ENCODE data around the gene ERBB2. TPM values are rescaled to one million over a fixed set of nuclear protein-coding genes. Genes with fewer than 3 reads are reported as not detected.

Gene ERBB2
- polyA plus RNA-seq, 1 donor, result 178 TPM

DNA sequence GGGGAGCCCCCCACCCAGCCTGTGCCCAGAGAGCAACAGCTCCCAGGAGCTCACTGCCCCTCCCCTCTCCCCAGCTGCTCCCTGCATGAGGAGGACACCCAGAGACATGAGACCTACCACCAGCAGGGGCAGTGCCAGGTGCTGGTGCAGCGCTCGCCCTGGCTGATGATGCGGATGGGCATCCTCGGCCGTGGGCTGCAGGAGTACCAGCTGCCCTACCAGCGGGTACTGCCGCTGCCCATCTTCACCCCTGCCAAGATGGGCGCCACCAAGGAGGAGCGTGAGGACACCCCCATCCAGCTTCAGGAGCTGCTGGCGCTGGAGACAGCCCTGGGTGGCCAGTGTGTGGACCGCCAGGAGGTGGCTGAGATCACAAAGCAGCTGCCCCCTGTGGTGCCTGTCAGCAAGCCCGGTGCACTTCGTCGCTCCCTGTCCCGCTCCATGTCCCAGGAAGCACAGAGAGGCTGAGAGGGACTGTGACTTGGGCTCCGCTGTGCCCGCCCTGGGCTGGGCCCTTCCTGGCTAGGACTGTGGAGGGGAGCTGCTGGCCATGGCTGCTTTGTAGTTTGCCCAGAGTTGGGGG lies 34.1 kb upstream of the ERBB2 start:
- DNase-seq, result no peak

- no peak for DNase-seq
These were observed 33.6 kb upstream of the ERBB2 start for GRCh38 chr17:39666231-39666600.

DNA sequence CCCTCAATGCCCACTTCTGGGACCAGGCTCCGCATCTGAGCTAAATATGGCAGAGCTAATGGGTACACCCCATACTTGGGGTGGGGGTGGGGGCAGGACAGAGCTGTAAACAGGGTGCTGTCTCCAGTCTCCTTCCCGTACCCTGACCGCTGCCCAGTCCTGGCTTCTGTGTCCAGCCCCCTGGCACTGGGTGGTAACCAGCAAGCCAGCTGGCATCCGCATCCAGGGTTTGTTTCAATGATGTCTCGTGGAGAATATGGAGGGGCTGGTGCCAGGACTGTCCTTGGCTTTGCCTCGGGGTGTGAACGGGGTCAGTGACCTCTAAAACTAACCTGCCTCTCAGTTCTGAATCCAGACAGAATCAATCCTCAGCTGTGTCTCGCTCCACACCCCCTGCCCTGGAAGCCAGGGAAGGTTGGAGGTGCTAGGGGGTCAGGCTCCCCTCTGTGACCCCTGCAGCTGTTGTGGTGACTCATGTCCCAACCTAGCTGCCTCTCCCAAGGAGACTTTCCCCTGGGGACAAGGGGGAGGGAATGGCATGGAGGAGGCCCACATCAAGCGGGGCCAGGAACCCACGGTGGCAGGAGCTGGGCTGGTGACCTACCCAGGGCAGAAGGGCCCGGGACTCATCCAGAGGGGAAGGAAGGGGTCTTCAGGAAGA lies 33.1 kb upstream of the ERBB2 start:
- no peak for DNase-seq

- no peak for DNase-seq
These were observed 32.5 kb upstream of the ERBB2 start for GRCh38 chr17:39667262-39667944.

- peak; percentile 62 for DNase-seq
These were observed 31.6 kb upstream of the ERBB2 start, which contains the start of gene PNMT for GRCh38 chr17:39667945-39668924. Gene PNMT, plus strand, starts transcription at chr17:39668453. Its CDS starts 23 bp downstream, at chr17:39668476.

DNA sequence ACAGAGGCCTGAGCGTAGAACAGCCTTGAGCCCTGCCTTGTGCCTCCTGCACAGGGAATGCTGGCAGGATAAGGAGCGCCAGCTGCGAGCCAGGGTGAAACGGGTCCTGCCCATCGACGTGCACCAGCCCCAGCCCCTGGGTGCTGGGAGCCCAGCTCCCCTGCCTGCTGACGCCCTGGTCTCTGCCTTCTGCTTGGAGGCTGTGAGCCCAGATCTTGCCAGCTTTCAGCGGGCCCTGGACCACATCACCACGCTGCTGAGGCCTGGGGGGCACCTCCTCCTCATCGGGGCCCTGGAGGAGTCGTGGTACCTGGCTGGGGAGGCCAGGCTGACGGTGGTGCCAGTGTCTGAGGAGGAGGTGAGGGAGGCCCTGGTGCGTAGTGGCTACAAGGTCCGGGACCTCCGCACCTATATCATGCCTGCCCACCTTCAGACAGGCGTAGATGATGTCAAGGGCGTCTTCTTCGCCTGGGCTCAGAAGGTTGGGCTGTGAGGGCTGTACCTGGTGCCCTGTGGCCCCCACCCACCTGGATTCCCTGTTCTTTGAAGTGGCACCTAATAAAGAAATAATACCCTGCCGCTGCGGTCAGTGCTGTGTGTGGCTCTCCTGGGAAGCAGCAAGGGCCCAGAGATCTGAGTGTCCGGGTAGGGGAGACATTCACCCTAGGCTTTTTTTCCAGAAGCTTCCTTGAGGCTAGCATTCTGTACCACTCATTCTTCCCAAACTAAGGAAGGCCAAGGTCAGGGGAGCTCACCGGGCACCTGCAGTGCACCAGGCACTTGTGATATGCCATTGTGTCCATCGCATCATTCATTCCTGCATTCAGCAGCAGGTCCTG lies 29.7 kb upstream of the ERBB2 start:
- no peak for DNase-seq

DNA sequence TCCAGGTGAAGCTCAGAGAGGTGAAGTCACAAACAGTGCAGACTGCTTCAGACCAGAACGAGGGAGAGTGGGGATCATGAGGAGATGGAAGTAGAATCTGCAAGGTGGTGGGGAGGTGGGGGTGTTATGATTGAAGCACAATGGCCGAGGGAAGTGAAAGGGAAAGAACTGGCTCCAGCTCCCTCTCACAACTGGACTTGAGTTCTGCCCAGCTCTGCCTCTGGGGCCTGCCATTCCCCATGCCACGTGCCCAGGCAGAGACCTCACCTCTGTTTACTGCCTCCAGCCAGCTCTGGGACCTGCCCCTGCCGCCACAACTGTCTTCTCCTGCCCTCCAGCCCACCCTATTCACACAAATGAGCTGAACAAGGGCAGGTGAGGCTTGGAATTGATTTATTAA lies 29.1 kb upstream of the ERBB2 start:
- no peak for DNase-seq

GRCh38 chr17:39671651-39672521 lies 28.0 kb upstream of the ERBB2 start:
- DNase-seq, result no peak

GRCh38 chr17:39672522-39673334 lies 27.1 kb upstream of the ERBB2 start:
- DNase-seq, result no peak

DNA sequence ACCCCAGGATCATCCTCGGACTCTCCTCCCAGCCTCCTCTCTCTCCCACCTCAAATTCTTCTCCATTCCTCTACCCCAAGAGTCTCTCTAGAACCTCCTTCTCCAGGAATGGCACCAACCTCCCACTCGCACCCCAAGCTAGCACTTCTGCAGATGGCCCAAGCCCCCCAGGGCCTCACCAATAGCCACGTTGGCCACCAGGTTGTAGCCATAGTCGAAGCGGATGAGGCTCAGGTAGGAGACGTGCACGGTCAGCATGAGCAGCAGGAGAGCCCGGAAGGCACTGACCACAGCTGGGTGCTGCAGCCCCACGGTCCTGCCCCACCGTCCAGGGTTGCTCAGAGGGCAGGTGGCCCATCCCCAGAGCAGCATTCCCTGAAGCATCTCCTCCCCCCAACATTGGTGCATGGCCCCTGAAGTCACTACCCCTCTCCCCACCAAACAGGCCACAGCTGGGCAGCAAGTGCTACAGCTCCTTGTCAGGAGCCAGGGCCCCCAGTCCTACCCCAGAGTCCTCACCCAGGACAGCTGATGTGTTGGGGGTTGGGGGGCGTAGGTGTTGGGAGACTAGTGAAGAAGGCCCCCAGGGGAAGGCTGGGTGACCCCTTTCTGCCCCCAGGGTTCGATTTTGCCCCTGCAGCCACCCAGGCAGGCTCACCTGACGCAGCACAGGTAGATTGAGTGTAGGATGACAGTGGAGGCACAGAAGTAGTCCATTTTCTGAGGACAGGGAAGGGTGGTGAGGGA lies 26.4 kb upstream of the ERBB2 start:
- DNase-seq, result no peak

DNA sequence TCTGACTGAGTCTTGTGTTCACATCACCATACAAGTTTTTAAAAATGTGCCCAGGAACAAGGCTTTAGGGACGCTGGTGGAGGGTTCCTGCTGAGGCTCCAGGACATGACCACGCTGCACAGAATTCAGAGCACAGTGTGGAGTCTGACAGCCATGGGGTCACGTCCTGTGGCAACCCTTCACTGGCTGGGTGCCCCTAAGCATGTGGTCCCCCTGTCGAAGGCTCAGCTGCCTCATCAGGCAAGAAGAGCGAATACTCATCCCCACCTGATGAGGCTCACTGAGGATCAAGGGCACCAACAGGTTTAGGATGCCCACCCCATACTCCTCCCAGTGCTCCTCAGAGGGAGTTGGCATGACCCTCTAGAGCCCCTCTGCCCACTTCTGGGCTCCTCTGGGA lies 25.7 kb upstream of the ERBB2 start:
- DNase-seq, result no peak

DNA sequence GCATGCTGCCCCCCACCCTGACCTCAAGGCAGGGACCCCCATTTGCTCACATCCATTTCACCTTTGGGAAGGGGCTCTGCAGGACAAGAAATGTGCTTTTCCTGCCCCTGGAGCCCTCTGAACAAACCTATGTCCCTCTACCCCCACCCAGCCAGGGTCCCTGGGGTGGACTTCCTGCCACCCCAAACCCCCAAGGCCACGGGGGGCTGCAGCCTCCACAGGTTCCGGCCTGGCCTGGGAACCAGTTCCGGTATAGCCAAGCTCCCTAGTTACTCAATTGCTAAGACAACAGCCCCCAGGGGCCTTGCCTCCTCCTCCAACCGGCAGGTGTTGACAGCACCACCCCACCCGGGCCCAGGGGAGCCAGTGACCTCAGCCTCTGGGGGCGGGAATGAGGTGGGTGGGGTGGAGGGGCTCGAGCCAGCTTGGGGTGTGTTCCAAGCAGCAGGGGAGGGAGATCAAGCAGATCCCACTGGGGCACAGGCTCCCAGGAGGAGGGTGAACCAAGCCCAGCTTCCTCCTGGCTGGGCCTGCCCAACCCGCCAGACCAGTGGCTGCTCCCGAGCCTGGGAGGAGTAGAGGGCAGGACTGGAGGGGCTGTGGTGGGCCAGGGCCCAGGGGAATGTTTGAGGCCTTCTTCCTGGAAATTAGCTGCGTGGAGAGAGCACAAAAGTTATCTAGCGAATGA lies 25.0 kb upstream of the ERBB2 start:
- no peak for DNase-seq

DNA sequence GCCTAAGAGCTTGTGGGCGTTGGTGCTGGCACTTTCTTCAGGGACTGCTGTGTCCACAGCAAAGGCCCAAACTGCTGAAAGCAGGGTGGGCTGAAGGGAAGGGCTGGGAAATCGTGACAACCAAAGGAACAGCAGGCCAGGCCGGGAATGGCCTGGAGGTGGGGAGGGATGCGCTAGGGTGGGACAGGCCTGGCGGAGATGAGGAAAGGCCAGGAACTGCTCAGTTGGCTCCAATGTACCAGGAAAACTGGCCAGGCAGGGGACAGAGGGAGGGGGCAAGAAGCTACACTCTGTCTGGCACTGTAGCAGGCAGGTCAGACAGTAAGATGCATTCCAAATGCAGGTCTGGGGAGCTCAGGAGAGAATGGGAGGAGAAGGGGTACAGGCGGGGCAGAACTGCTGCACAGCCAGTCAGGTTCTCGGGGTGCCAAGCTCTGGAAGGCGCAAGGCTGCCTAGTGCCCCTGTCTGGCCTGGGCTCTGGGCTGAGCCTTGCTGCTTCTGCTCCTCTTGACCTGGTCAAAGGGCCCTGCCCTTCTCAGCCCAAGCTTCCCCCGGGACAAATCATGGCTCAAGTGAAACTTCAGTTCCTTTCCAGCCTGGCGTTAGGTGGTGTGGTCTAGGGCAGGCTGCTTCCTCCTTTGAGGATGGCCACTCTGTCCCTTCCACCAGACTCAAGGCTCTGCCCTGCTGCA lies 24.3 kb upstream of the ERBB2 start:
- DNase-seq, result no peak

- DNase-seq, result no peak
These were observed 23.6 kb upstream of the ERBB2 start for GRCh38 chr17:39676198-39676819.

DNA sequence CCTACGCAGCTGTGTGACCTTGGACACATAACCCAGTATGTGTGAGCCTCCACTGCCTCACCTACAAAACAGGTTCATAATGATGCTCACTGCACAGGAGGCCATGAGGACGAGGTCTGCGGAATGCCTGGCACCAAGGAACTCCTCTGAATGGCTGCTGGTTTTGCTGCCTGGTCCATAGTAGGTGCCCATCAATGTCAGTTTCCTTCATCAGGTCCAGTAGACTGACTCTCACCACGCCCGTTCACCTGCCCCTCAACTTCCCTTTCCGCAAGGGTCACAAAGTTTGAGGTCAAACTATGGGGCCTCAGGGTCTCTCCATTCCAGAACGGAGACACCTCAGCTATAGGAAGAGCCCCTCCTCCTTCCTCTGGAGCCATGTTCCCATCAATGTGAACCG lies 22.8 kb upstream of the ERBB2 start:
- DNase-seq, result no peak

DNA sequence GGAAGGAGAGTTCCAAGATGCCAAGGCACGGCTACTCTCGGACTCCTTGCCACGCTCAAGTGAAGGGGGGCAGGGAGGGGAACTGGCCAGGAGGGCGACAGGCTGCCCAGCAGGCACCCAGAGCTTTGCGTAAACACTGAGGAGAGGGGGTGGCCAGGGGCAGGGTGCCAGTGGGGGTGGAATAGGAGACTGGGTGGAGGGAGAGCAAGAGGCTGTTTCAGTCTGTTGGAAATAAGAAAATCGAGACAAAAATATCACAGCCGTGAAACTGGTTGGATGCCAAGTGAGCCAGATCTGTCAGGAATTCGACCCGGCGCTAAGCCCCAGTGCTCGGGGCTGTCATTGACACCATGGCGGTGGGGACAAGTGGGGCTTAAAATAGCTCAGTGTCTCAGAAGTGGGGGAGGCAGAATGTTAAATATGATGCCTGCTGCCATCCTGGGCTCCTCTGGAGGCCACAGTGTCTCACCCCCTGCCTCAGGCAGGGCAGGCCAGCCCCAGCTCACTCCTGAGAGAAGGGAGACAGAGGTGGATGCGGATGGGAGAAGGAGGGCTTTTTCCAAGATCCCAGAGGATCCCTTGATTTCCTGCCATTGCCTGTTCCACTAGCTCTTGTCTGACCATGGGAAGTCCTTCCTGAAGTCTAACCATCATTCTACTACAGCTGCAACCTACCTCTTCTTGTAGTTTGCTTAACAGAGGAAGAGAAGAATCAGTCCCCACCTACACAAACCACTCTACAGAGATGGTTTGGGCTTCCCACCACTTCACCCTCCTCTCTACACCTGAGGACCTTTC lies 22.1 kb upstream of the ERBB2 start:
- no peak for DNase-seq

All from hindlimb muscle (tissue), 1 donor.